B cell (primary cell): ENCODE data around the gene PTPRG.

Experiments
- EZH2 ChIP-seq: IDR thresholded peaks from 2 replicates; pipeline ENCODE4 v1.6.1; 2012; ENCODE audit warnings: borderline replicate concordance, low read depth, mild to moderate bottlenecking, moderate library complexity, low read length; ENCODE audit not compliant: insufficient read depth, poor library complexity, severe bottlenecking
- TF ChIP-seq, protein P1 (sequence below): fragments of 200-600 bp; IDR thresholded peaks from one replicate; pipeline ENCODE4 v1.8.0; 2022; ENCODE audit warnings: antibody characterized with exemption, mild to moderate bottlenecking

GRCh38 chr3:61532739-61533500 lies 28.5 kb upstream of the PTPRG start:
- TF ChIP-seq EZH2: no peak
- TF ChIP-seq, protein P1, sequence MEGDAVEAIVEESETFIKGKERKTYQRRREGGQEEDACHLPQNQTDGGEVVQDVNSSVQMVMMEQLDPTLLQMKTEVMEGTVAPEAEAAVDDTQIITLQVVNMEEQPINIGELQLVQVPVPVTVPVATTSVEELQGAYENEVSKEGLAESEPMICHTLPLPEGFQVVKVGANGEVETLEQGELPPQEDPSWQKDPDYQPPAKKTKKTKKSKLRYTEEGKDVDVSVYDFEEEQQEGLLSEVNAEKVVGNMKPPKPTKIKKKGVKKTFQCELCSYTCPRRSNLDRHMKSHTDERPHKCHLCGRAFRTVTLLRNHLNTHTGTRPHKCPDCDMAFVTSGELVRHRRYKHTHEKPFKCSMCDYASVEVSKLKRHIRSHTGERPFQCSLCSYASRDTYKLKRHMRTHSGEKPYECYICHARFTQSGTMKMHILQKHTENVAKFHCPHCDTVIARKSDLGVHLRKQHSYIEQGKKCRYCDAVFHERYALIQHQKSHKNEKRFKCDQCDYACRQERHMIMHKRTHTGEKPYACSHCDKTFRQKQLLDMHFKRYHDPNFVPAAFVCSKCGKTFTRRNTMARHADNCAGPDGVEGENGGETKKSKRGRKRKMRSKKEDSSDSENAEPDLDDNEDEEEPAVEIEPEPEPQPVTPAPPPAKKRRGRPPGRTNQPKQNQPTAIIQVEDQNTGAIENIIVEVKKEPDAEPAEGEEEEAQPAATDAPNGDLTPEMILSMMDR: no peak
